BJ (cell line): ENCODE results near the gene PHACTR4. TPM values are rescaled to one million over a fixed set of nuclear protein-coding genes. Genes with fewer than 3 reads are reported as not detected.
"Not testable (repeated sequence)": the region's sequence is repeated elsewhere in the genome, so short reads cannot be mapped to it uniquely, and the experiment has no call there.

Experiments used
- CTCF ChIA-PET: fragments of 350-600 bp; formaldehyde crosslinking; extraction: SDS; loops from one replicate; lab custom pipeline; 2021; ENCODE audit warnings: antibody characterized with exemption, inconsistent platforms; lab: Yijun Ruan, JAX
- POLR2A ChIA-PET: fragments of 300-600 bp; sonication (Branson Sonifier 250); formaldehyde crosslinking; extraction: SDS; loops from one replicate; lab custom pipeline; 2021; ENCODE audit warnings: antibody characterized with exemption; lab: Charles Lee
- DNase-seq: peaks from one replicate; pipeline ENCODE4 v3.0.0-alpha.2; 2011; ENCODE audit warnings: low read depth
- H3K27me3 ChIP-seq: 2 replicates; pipeline ENCODE4 v1.6.0; 2011; ENCODE audit warnings: low read length; ENCODE audit not compliant: control insufficient read depth, insufficient read depth
- H3K36me3 ChIP-seq: 2 replicates; pipeline ENCODE4 v1.5.1; 2011; ENCODE audit warnings: low read length; ENCODE audit not compliant: control insufficient read depth, insufficient read depth
- H3K4me3 ChIP-seq: 2 replicates; pipeline ENCODE4 v1.5.1; 2011; ENCODE audit warnings: low read depth, mild to moderate bottlenecking, control low read depth, low read length
- CTCF ChIP-seq: IDR thresholded peaks from 2 replicates; pipeline ENCODE4 v1.5.1; 2011; ENCODE audit warnings: low read depth, mild to moderate bottlenecking, control low read depth, inconsistent platforms, low read length, moderate library complexity; ENCODE audit not compliant: insufficient read depth
- polyA plus RNA-seq: library from polyadenylated mRNA; depleted of rRNA; stranded (reverse); fragments of >200 nt; gene quantifications from 2 replicates; pipeline ENCODE4 v1.2.3, GENCODE V29; 2011

PHACTR4 gene
- polyA plus RNA-seq, 1 experiment = 5.2 TPM

DNA sequence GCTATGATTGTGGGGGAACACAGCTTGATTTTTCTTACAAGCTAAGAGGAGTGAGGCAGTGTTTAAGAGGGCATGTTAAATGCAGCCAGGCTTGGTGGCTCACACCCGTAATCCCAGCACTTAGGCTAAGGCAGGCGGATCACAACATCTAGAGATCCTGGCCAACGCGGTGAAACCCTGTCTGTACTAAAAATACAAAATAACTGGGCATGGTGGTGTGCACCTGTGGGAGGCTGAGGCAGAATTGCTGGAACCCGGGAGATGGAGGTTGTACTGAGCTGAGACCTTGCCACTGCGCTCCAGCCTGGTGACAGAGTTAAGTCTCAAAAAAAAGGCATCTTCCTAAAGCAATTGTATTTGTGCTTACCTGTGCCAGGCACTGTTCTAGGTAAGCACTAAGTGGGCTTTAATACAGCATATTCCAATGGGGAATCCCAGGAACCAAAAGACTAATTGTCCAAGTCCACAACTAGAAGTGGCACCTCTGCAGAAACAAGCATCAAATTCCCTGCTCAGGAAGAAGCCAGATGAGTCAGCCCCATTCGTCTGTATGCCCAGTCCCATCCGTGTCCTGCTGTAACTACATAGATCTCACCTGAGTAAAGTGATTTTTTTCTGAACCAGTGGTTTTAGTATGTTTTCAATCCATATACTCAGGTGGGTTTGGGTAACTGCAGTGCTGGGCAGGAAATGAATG lies 140.9 kb downstream of the PHACTR4 start:
- peaks cover 20% of the 10 kb centered on the region for H3K36me3 ChIP-seq
- no peak for TF ChIP-seq CTCF
- no peaks in the 10 kb centered on the region for H3K27me3 ChIP-seq
- CTCF ChIA-PET = interaction anchor here (0.6 to 1.7 kb wide), 2 partner anchors 8 to 92 kb away, joined by 3 to 9 read pairs; no protein-coding TSS in a partner anchor
- H3K4me3 ChIP-seq = no peak overlapping the region
- POLR2A ChIA-PET = no interaction called here
- no peak for DNase-seq

- H3K27me3 ChIP-seq = no peaks in the 10 kb centered on the region
- no peak for TF ChIP-seq CTCF
- ChIA-PET POLR2A (interaction anchor here (0.6 kb wide), 1 partner anchor 202 kb away, joined by 5 read pairs; no protein-coding TSS in a partner anchor), CTCF (no interaction called here)
- DNase-seq = no peak
- no peak overlapping the region for H3K4me3 ChIP-seq
- peaks cover 20% of the 10 kb centered on the region for H3K36me3 ChIP-seq
Observed at GRCh38 chr1:28510970-28511440, 141.5 kb downstream of the PHACTR4 start.

GRCh38 chr1:28512058-28512611 lies 142.6 kb downstream of the PHACTR4 start:
- peaks cover 20% of the 10 kb centered on the region for H3K36me3 ChIP-seq
- DNase-seq = no peak
- CTCF ChIA-PET = interaction anchor here (0.6 to 1.1 kb wide), 3 partner anchors 152 to 365 kb away, joined by 3 to 5 read pairs (median 3); no protein-coding TSS in a partner anchor
- no peak for TF ChIP-seq CTCF
- H3K4me3 ChIP-seq = no peak overlapping the region
- POLR2A ChIA-PET = interaction anchor here (0.6 to 1.0 kb wide), 5 partner anchors 91 to 987 kb away, joined by 3 to 4 read pairs (median 3); no protein-coding TSS in a partner anchor
- H3K27me3 ChIP-seq = no peaks in the 10 kb centered on the region

GRCh38 chr1:28514445-28514933 lies 144.9 kb downstream of the PHACTR4 start:
- not testable (repeated sequence) for DNase-seq, H3K4me3 ChIP-seq, H3K27me3 ChIP-seq
- ChIA-PET POLR2A (interaction anchor here (0.7 kb wide), 1 partner anchor 89 kb away, joined by 3 read pairs; no protein-coding TSS in a partner anchor), CTCF (interaction anchor here (2.1 kb wide), 1 partner anchor 88 kb away, joined by 10 read pairs; no protein-coding TSS in a partner anchor)
- H3K36me3 ChIP-seq = peaks cover 15% of the 10 kb centered on the region

GRCh38 chr1:28516518-28516956 lies 147.0 kb downstream of the PHACTR4 start:
- Histone ChIP-seq H3K27me3 (no peaks in the 10 kb centered on the region), H3K36me3 (no peaks in the 10 kb centered on the region; the same call in 1 of the 2 replicates), H3K4me3 (no peak overlapping the region)
- ChIA-PET CTCF (interaction anchor here (0.7 to 2.1 kb wide), 9 partner anchors 15 to 484 kb away, joined by 3 to 10 read pairs (median 4); partner anchors contain the start of gene MED18), POLR2A (interaction anchor here (0.6 to 0.7 kb wide), 5 partner anchors 43 to 269 kb away, joined by 3 to 17 read pairs (median 10); no protein-coding TSS in a partner anchor)
- no peak for DNase-seq
- no peak for TF ChIP-seq CTCF
